ENCODE results near the gene PLA2G2C. TPM values are rescaled to one million over a fixed set of nuclear protein-coding genes. Genes with fewer than 3 reads are reported as not detected.

The PLA2G2C gene
- total RNA-seq, 5 donors from 2014 or later (not counting 1 experiment from before 2014, with no cell fraction given) = 0.85 TPM; not detected in 4

DNA sequence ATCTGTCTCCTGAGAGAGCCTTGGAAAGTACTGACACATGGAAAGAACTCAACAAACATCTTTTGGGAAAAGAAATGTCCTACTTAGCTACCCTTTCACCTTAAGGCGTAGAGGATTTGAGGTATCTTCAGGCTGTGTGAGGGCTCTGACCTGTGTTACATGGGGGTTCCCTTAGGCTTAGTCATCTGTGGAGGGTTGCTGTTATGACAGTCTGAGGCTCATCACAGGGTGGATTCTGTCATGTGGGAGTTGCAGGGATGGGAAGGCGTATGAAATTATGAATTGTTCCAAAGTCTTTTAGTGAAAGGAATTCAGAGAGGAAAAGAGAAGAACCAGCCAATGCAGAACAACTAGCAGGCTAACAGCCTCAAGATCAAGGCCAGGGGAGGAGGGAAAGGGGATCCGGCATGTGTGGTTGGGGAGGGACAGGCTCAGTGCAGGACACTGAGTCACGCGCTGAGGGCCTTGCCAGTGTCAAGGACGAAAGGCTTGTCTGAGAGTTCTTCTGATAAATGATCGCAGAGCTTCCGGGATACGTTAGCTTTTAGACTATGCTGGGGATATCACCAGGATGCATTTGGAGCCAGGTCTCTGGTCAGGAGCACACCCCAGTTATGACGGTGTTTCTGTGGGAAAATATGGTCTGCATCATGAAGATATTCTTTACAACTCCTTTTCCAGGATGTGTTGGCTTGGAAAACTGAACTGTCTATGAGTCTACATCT lies 24.6 kb upstream of the PLA2G2C start:
- Mint-ChIP-seq H3K27me3 (peaks cover 37 to 38% of the 10 kb centered on the region in 2 donors), H3K27ac (no peak overlapping the region)

DNA sequence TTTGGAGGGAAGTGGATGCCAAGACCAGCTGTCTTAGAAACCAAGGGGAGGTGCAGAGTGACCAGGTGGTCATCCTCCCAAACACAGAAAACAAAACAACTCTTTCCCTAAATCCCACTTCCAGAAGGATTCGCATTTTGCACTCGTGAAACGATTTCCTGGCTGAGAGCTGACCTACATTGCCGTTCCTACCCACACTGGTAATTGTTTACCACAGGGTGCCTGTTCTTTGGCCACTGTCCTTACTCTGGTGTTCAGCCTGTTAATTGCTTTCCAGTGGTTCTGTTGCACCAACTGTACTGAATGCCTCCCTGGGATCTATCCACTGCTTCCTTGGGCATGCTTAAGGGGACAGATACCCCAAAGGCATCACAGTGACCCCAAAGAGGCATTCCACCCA lies 23.2 kb upstream of the PLA2G2C start:
- Histone ChIP-seq H3K4me1 (ENCODE audit: control insufficient read depth in 1 of 2, extremely low read depth in 1 of 2, insufficient read depth in 2 of 2, low read length in 2 of 2) (peaks cover 0 to 10% of the 10 kb centered on the region in 2 experiments), H3K36me3 (ENCODE audit: control insufficient read depth in 2 of 2, extremely low read depth in 1 of 2, insufficient read depth in 1 of 2, low read length in 1 of 2) (no peaks in the 10 kb centered on the region), H3K4me3 (ENCODE audit: control insufficient read depth in 1 of 2, extremely low read depth in 1 of 2, low read length in 1 of 2) (no peak overlapping the region), H3K9me3 (no peaks in the 10 kb centered on the region), H3K27ac (ENCODE audit: low read length) (no peak overlapping the region), H3K27me3 (replicated peaks in 1 of 2; ENCODE audit: control insufficient read depth in 2 of 2, extremely low read depth in 1 of 2, insufficient read depth in 2 of 2, low read length in 1 of 2) (peaks cover 0 to 28% of the 10 kb centered on the region in 2 experiments)
- ChIA-PET POLR2A (interaction anchor here in 1 of 2 donors (0.6 kb wide), 1 partner anchor 975 kb away, joined by 4 read pairs; no protein-coding TSS in a partner anchor), CTCF (interaction anchor here in 1 of 2 donors (0.9 kb wide), 1 partner anchor 23 kb away, joined by 3 read pairs; the partner anchor contains the start of gene PLA2G2C)
- Mint-ChIP-seq H3K9me3 (no peaks in the 10 kb centered on the region), H3K4me1 (peaks cover 5 to 7% (median 7%) of the 10 kb centered on the region in 3 donors), H3K27me3 (peaks cover 25 to 30% of the 10 kb centered on the region in 2 donors), H3K4me3 (no peak overlapping the region), H3K27ac (no peak overlapping the region), H3K36me3 (no peaks in the 10 kb centered on the region)
- DNase-seq (no peak), ATAC-seq (replicated peaks in 1 of 4) (no peak)
- WGBS (ENCODE audit: insufficient coverage) = 68% methylated on average over 4 of the region's 4 CpGs

More for the DNA sequence above, 24.6 kb upstream of the PLA2G2C start:
- Mint-ChIP-seq H3K4me3 (no peak overlapping the region), H3K4me1 (peaks cover 5 to 7% (median 7%) of the 10 kb centered on the region in 3 donors), H3K36me3 (no peaks in the 10 kb centered on the region), H3K9me3 (no peaks in the 10 kb centered on the region)
- H3K9me3 ChIP-seq = no peaks in the 10 kb centered on the region
- H3K27ac ChIP-seq (ENCODE audit: low read length) = no peak overlapping the region
- ATAC-seq (replicated peaks in 1 of 4) (no peak), DNase-seq (no peak)
- WGBS (ENCODE audit: insufficient coverage) = 88% methylated on average over 8 of the region's 10 CpGs
- no peaks in the 10 kb centered on the region for H3K36me3 ChIP-seq (ENCODE audit: control insufficient read depth in 2 of 2, extremely low read depth in 1 of 2, insufficient read depth in 1 of 2, low read length in 1 of 2)
- H3K4me3 ChIP-seq (ENCODE audit: control insufficient read depth in 1 of 2, extremely low read depth in 1 of 2, low read length in 1 of 2) = no peak overlapping the region
- H3K4me1 ChIP-seq (ENCODE audit: control insufficient read depth in 1 of 2, extremely low read depth in 1 of 2, insufficient read depth in 2 of 2, low read length in 2 of 2) = peaks cover 0 to 10% of the 10 kb centered on the region in 2 experiments
- ChIA-PET CTCF (no interaction called here), POLR2A (no interaction called here)
- peaks cover 0 to 28% of the 10 kb centered on the region in 2 experiments for H3K27me3 ChIP-seq (replicated peaks in 1 of 2; ENCODE audit: control insufficient read depth in 2 of 2, extremely low read depth in 1 of 2, insufficient read depth in 2 of 2, low read length in 1 of 2)

DNA sequence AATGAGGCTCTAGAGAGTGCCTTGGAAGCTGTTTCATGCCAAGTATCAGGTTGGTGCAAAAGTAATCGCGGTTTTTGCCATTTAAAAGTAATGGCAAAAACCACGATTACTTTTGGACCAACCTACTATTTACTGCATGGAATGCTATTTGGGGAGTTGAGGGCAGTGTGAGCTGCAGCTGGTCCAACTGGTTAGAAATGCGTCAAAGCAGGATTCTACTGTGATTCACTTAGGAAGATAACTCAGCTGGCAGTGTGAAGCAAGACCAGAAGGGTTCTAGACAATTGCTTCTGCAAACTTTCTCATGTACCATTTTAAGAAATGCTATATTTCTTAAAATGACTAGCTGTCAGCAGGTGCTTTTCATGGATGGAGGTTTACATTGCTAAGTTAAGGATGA lies 21.2 kb upstream of the PLA2G2C start:
- peaks cover 23 to 30% of the 10 kb centered on the region in 2 donors for H3K27me3 Mint-ChIP-seq

DNA sequence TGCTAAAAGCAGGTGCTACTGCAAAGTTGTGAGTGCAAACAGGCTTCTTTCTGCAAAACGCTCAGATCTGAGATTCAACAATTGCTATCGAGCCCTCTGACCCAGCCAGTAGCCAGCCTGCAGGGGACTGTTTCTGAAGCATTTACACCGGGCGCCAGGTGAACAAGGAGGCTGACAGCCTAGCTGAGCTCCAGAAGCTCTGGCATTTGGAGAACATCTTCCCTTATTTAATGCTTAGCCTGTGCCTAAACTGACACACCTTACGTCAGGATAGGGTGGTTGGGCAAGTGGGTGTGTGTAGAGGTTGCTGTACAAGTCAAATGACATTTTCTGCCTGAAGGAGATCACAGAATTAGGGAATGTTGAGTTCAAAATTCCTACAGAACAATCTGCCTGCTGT lies 15.8 kb upstream of the PLA2G2C start:
- Histone ChIP-seq H3K27me3 (replicated peaks in 1 of 2; ENCODE audit: control insufficient read depth in 2 of 2, extremely low read depth in 1 of 2, insufficient read depth in 2 of 2, low read length in 1 of 2) (peaks cover 0 to 15% of the 10 kb centered on the region in 2 experiments), H3K27ac (ENCODE audit: low read length) (no peak overlapping the region), H3K9me3 (no peaks in the 10 kb centered on the region), H3K4me3 (ENCODE audit: control insufficient read depth in 1 of 2, extremely low read depth in 1 of 2, low read length in 1 of 2) (no peak overlapping the region), H3K36me3 (ENCODE audit: control insufficient read depth in 2 of 2, extremely low read depth in 1 of 2, insufficient read depth in 1 of 2, low read length in 1 of 2) (no peaks in the 10 kb centered on the region), H3K4me1 (ENCODE audit: control insufficient read depth in 1 of 2, extremely low read depth in 1 of 2, insufficient read depth in 2 of 2, low read length in 2 of 2) (no peaks in the 10 kb centered on the region)
- CTCF ChIA-PET = no interaction called here
- Mint-ChIP-seq H3K27me3 (peaks cover 22 to 25% of the 10 kb centered on the region in 2 donors), H3K4me1 (no peaks in the 10 kb centered on the region), H3K4me3 (no peak overlapping the region), H3K36me3 (no peaks in the 10 kb centered on the region), H3K9me3 (no peaks in the 10 kb centered on the region), H3K27ac (no peak overlapping the region)
- DNase-seq (no peak), ATAC-seq (replicated peaks in 1 of 4) (no peak)
- POLR2A ChIA-PET = no interaction called here
- 84% methylated on average over 2 of the region's 5 CpGs for WGBS (ENCODE audit: insufficient coverage)

More for the DNA sequence above, 21.2 kb upstream of the PLA2G2C start:
- Mint-ChIP-seq H3K4me3 (no peak overlapping the region), H3K36me3 (no peaks in the 10 kb centered on the region), H3K9me3 (no peaks in the 10 kb centered on the region), H3K4me1 (peaks cover 0 to 2% (median 2%) of the 10 kb centered on the region in 3 donors), H3K27ac (no peak overlapping the region)
- no peaks in the 10 kb centered on the region for H3K36me3 ChIP-seq (ENCODE audit: control insufficient read depth in 2 of 2, extremely low read depth in 1 of 2, insufficient read depth in 1 of 2, low read length in 1 of 2)
- H3K27ac ChIP-seq (ENCODE audit: low read length) = no peak overlapping the region
- ATAC-seq (replicated peaks in 1 of 4) (no peak), DNase-seq (no peak)
- H3K4me3 ChIP-seq (ENCODE audit: control insufficient read depth in 1 of 2, extremely low read depth in 1 of 2, low read length in 1 of 2) = no peak overlapping the region
- WGBS (ENCODE audit: insufficient coverage) = no CpG with 5 or more reads among the region's 4 CpGs
- H3K4me1 ChIP-seq (ENCODE audit: control insufficient read depth in 1 of 2, extremely low read depth in 1 of 2, insufficient read depth in 2 of 2, low read length in 2 of 2) = peaks cover 0 to 3% of the 10 kb centered on the region in 2 experiments
- POLR2A ChIA-PET = no interaction called here
- no peaks in the 10 kb centered on the region for H3K9me3 ChIP-seq
- H3K27me3 ChIP-seq (replicated peaks in 1 of 2; ENCODE audit: control insufficient read depth in 2 of 2, extremely low read depth in 1 of 2, insufficient read depth in 2 of 2, low read length in 1 of 2) = peaks cover 0 to 24% of the 10 kb centered on the region in 2 experiments
- CTCF ChIA-PET = interaction anchor here in 1 of 2 donors (1.1 kb wide), 1 partner anchor 56 kb away, joined by 3 read pairs; no protein-coding TSS in a partner anchor

DNA sequence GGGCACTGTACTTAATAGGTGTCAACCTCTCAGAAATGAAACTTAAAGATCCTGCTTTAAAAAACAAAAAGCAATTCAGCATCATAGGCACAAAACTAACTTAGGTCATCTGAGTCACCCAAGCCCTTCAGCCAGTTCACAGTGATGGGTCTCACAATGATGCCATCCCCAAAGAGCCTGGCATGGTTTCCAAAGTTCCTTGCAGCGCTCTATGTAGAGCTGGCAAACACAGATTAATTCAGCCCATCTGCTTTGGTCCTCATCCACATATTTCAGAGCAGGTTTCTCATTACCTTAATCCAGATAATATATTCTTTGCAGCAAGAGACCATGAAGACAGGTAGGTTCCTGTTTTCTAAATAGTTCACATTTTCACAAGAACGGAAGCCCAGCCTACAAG lies 14.6 kb upstream of the PLA2G2C start:
- H3K27me3 ChIP-seq (replicated peaks in 1 of 2; ENCODE audit: control insufficient read depth in 2 of 2, extremely low read depth in 1 of 2, insufficient read depth in 2 of 2, low read length in 1 of 2) = peaks cover 0 to 20% of the 10 kb centered on the region in 2 experiments
- ATAC-seq (replicated peaks in 1 of 4) (no peak), DNase-seq (no peak)
- POLR2A ChIA-PET = no interaction called here
- CTCF ChIA-PET = no interaction called here
- H3K27me3 Mint-ChIP-seq = peaks cover 22 to 29% of the 10 kb centered on the region in 2 donors
- no peaks in the 10 kb centered on the region for H3K9me3 Mint-ChIP-seq
- H3K36me3 Mint-ChIP-seq = no peaks in the 10 kb centered on the region
- WGBS (ENCODE audit: insufficient coverage) = 100% methylated on average over 1 of the region's 2 CpGs
- no peaks in the 10 kb centered on the region for H3K9me3 ChIP-seq
- H3K4me1 Mint-ChIP-seq = no peaks in the 10 kb centered on the region
- H3K36me3 ChIP-seq (ENCODE audit: control insufficient read depth in 2 of 2, extremely low read depth in 1 of 2, insufficient read depth in 1 of 2, low read length in 1 of 2) = no peaks in the 10 kb centered on the region
- no peak overlapping the region for H3K4me3 Mint-ChIP-seq
- H3K4me3 ChIP-seq (ENCODE audit: control insufficient read depth in 1 of 2, extremely low read depth in 1 of 2, low read length in 1 of 2) = no peak overlapping the region
- H3K4me1 ChIP-seq (ENCODE audit: control insufficient read depth in 1 of 2, extremely low read depth in 1 of 2, insufficient read depth in 2 of 2, low read length in 2 of 2) = no peaks in the 10 kb centered on the region
- no peak overlapping the region for H3K27ac ChIP-seq (ENCODE audit: low read length)
- no peak overlapping the region for H3K27ac Mint-ChIP-seq

DNA sequence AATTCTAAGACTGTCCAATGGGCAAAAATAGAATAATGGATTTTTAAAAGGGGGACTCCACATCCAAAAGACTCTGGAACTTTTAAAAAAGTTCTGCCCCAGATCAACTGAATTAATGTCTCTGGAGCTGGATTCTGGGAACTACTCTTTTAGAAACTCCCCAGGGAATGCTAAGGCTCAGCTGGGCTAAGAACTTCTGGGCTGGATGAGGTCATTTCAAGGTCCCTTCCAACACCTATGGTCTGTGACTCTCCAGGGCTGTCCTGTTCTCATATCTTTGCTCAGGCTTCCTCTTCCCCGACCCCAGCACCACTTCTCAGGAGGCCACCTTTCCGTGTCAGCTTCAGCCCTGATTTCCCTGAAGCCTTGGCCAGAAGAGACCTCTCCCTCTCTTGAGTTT lies 13.5 kb upstream of the PLA2G2C start:
- Histone ChIP-seq H3K27ac (ENCODE audit: low read length) (no peak overlapping the region), H3K9me3 (no peaks in the 10 kb centered on the region), H3K27me3 (replicated peaks in 1 of 2; ENCODE audit: control insufficient read depth in 2 of 2, extremely low read depth in 1 of 2, insufficient read depth in 2 of 2, low read length in 1 of 2) (peaks cover 0 to 21% of the 10 kb centered on the region in 2 experiments), H3K4me3 (ENCODE audit: control insufficient read depth in 1 of 2, extremely low read depth in 1 of 2, low read length in 1 of 2) (no peak overlapping the region), H3K36me3 (ENCODE audit: control insufficient read depth in 2 of 2, extremely low read depth in 1 of 2, insufficient read depth in 1 of 2, low read length in 1 of 2) (no peaks in the 10 kb centered on the region), H3K4me1 (ENCODE audit: control insufficient read depth in 1 of 2, extremely low read depth in 1 of 2, insufficient read depth in 2 of 2, low read length in 2 of 2) (peaks cover 0 to 3% of the 10 kb centered on the region in 2 experiments)
- POLR2A ChIA-PET = no interaction called here
- CTCF ChIA-PET = interaction anchor here in 1 of 2 donors (0.6 kb wide), 1 partner anchor 13 kb away, joined by 9 read pairs; no protein-coding TSS in a partner anchor
- Mint-ChIP-seq H3K36me3 (no peaks in the 10 kb centered on the region), H3K4me3 (no peak overlapping the region), H3K9me3 (no peaks in the 10 kb centered on the region), H3K27ac (no peak overlapping the region), H3K27me3 (peaks cover 25 to 29% of the 10 kb centered on the region in 2 donors), H3K4me1 (peaks cover 0 to 3% (median 0%) of the 10 kb centered on the region in 3 donors)
- 57% methylated on average over 2 of the region's 2 CpGs for WGBS (ENCODE audit: insufficient coverage)
- no peak for ATAC-seq (replicated peaks in 1 of 4)
- DNase-seq = no peak

All from T-cell (primary cell).